HG02623 (cell line): Measurements from ENCODE around the gene CORO2A.

Experiments
- ATAC-seq: cut with Tn5 transposase; IDR thresholded peaks from one replicate; pipeline ENCODE4 v1.9.1; 2021; ENCODE audit warnings: moderate library complexity; ENCODE audit not compliant: unreplicated experiment

CORO2A gene

GRCh38 chr9:98220911-98221310 lies 28.5 kb upstream of the CORO2A start:
- ATAC-seq, result no peak

GRCh38 chr9:98219794-98220370 lies 27.4 kb upstream of the CORO2A start:
- ATAC-seq, result no peak

- ATAC-seq, result no peak
Measured at GRCh38 chr9:98219364-98219716, 26.9 kb upstream of the CORO2A start.

GRCh38 chr9:98218562-98219363 lies 26.3 kb upstream of the CORO2A start:
- ATAC-seq, result no peak

- ATAC-seq, result no peak
Measured at GRCh38 chr9:98217255-98217654, 24.8 kb upstream of the CORO2A start.

- no peak for ATAC-seq
Measured at GRCh38 chr9:98216391-98216790, 24.0 kb upstream of the CORO2A start.

GRCh38 chr9:98215821-98216220 lies 23.4 kb upstream of the CORO2A start:
- ATAC-seq, result no peak

- no peak for ATAC-seq
Measured at GRCh38 chr9:98215271-98215670, 22.8 kb upstream of the CORO2A start.

- no peak for ATAC-seq
Measured at GRCh38 chr9:98214811-98215210, 22.4 kb upstream of the CORO2A start.

GRCh38 chr9:98211260-98211659 lies 18.8 kb upstream of the CORO2A start:
- ATAC-seq, result no peak

GRCh38 chr9:98210435-98210834 lies 18.0 kb upstream of the CORO2A start:
- ATAC-seq, result no peak

- no peak for ATAC-seq
Measured at GRCh38 chr9:98209530-98209929, 17.1 kb upstream of the CORO2A start.

GRCh38 chr9:98208635-98209034 lies 16.2 kb upstream of the CORO2A start:
- ATAC-seq, result no peak

GRCh38 chr9:98207606-98208005 lies 15.2 kb upstream of the CORO2A start:
- no peak for ATAC-seq

GRCh38 chr9:98206754-98207153 lies 14.3 kb upstream of the CORO2A start:
- no peak for ATAC-seq

GRCh38 chr9:98204692-98205091 lies 12.3 kb upstream of the CORO2A start:
- no peak for ATAC-seq

GRCh38 chr9:98203153-98203552 lies 10.7 kb upstream of the CORO2A start:
- ATAC-seq, result no peak

GRCh38 chr9:98202252-98202651 lies 9.8 kb upstream of the CORO2A start:
- no peak for ATAC-seq

- ATAC-seq, result no peak
Measured at GRCh38 chr9:98201749-98202148, 9.3 kb upstream of the CORO2A start.

- peak; percentile 46 for ATAC-seq
Measured at GRCh38 chr9:98201102-98201501, 8.7 kb upstream of the CORO2A start.

GRCh38 chr9:98199388-98200033 lies 7.1 kb upstream of the CORO2A start:
- ATAC-seq, result no peak

GRCh38 chr9:98195671-98196070 lies 3.2 kb upstream of the CORO2A start:
- no peak for ATAC-seq
